Immature natural killer cell (primary cell): ENCODE results near the gene SMARCC1. TPM values are rescaled to one million over a fixed set of nuclear protein-coding genes. Genes with fewer than 3 reads are reported as not detected.
"Not testable (repeated sequence)": the region's sequence is repeated elsewhere in the genome, so short reads cannot be mapped to it uniquely, and the experiment has no call there.

Experiments
- DNase-seq, 3 donors: peaks; one replicate each; pipeline ENCODE4 v3.0.0; 2022; ENCODE audit warnings: mixed read lengths in 1 of 3
- H3K27ac Mint-ChIP-seq, 6 donors: one replicate each; pipeline ENCODE4 v1.8.0; 2020; ENCODE audit warnings: mixed read lengths in 6 of 6, mild to moderate bottlenecking in 5 of 6, inconsistent platforms in 4 of 6, moderate library complexity in 3 of 6
- H3K27me3 Mint-ChIP-seq, 3 donors: one replicate each; pipeline ENCODE4 v1.8.0; 2020 to 2021; ENCODE audit warnings: low read depth in 3 of 3, mild to moderate bottlenecking in 3 of 3, mixed read lengths in 3 of 3, moderate library complexity in 3 of 3, inconsistent platforms in 1 of 3
- H3K36me3 Mint-ChIP-seq, 3 donors: one replicate each; pipeline ENCODE4 v1.8.0; 2020; ENCODE audit warnings: mixed read lengths in 3 of 3, inconsistent platforms in 2 of 3, mild to moderate bottlenecking in 2 of 3
- H3K4me1 Mint-ChIP-seq, 2 donors: one replicate each; pipeline ENCODE4 v1.8.0; 2020; ENCODE audit warnings: inconsistent platforms in 2 of 2, mild to moderate bottlenecking in 2 of 2, mixed read lengths in 2 of 2, moderate library complexity in 1 of 2
- H3K4me3 Mint-ChIP-seq, 5 donors: one replicate each; pipeline ENCODE4 v1.8.0; 2020; ENCODE audit warnings: mild to moderate bottlenecking in 5 of 5, mixed read lengths in 5 of 5, inconsistent platforms in 3 of 5, moderate library complexity in 3 of 5
- H3K9me3 Mint-ChIP-seq, 6 donors: one replicate each; pipeline ENCODE4 v1.8.0; 2020; ENCODE audit warnings: mild to moderate bottlenecking in 6 of 6, mixed read lengths in 6 of 6, inconsistent platforms in 4 of 6, moderate library complexity in 3 of 6
- polyA plus RNA-seq, 3 donors: library from polyadenylated mRNA; unstranded; fragments of 300-500 nt; fragmentation: Illumina TruSeq; gene quantifications; one replicate each; pipeline ENCODE4 v1.2.3, GENCODE V29; 2021

The SMARCC1 gene
- polyA plus RNA-seq: 10 to 100 TPM; 28.4 to 85.4 (median 54.3) TPM

DNA sequence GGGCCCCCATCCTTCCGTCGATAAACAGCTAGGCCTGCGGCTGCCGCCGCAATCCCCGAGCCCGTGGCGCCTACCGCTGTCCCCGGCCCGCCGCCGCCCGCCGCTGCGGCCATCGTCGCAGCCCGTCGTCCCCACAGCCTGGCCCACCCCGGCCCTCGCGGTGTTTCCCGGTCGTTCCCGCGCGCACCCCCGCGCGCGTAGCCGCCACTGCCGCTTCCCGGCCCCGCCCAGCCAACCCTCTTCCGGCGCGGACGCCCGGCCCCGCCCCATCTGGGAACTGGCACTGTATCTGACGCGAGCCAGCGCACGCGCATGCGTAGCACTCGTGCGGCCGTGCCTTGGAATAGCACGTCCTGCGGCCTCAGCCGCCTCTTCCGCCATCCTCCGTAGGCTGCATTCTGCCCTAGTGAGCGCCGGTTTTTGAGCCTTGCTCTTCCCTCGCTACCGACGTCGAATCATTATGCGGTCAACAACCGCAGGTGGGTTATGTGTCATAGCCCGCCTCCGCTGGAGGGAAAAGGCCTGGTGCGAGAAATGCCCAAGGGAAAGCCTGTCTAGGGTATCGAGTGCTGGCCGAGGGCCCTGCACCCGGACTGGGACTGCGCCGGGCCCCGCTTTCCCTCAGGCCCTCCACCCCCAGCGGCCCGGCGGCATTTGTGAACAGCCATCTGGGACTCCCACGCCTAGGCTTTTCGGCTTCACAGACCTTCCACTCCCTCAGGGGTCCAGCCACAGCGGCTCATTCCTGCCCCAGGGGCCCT is at the start of gene SMARCC1:
TSS of gene SMARCC1 (minus strand) at position 209 of the 761 bp plus-strand sequence. CDS start at position 113, 96 bp downstream.
- Mint-ChIP-seq H3K27me3 (peaks cover 7 to 12% (median 9%) of the 10 kb centered on the region in 3 donors), H3K4me3 (peak within 1 kb of the TSS; percentile 90 to 96 (median 94)), H3K4me1 (peaks cover 32 to 34% of the 10 kb centered on the region in 2 donors), H3K9me3 (no peaks in the 10 kb centered on the region), H3K27ac (peak within 1 kb of the TSS; percentile 94 to 100 (median 98)), H3K36me3 (no peaks in the 10 kb centered on the region)
- DNase-seq: peak; percentile 96 to 98 (median 97)

DNA sequence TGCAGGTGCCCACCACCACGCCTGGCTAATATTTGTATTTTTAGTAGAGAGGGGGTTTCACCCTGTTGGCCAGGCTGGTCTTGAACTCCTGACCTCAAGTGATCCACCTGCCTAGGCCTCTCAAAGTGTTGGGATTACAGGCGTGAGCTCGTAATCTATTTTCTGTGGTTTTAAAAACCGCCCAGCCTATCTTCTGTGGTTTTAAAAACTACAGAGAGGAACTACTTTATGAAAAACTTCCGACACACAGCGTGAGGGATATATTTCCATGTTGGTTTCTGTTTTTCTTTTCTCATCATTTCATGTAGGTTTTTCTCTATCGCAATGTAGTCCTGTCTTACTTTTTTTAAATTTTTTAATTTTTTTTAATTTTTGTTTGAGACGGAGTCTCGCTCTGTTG is 47.8 kb upstream of the SMARCC1 start:
- not testable (repeated sequence) for H3K4me3 Mint-ChIP-seq, H3K27ac Mint-ChIP-seq, DNase-seq, H3K27me3 Mint-ChIP-seq, H3K9me3 Mint-ChIP-seq
- peaks cover 21 to 34% of the 10 kb centered on the region in 2 donors for H3K4me1 Mint-ChIP-seq
- peaks cover 18 to 29% (median 22%) of the 10 kb centered on the region in 3 donors for H3K36me3 Mint-ChIP-seq

DNA sequence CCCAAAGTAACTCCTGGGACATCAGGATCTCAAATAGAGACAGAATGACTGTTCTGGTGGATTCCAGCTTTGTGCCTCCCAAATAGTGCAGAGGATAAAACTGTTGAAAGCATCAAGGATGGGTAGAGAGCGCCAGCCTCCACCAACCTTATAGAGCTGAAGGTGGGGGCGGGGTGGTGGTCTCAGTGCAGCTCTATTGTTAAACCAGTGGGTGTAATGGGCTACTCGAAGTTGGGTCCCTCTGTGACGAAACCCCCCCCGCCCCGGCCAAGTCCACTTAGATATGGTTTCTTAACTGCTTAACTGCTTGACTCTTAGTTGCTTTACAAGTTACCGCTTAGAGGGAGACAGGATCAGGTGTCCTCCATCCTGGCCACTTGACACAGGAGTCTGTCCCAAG is 43.9 kb upstream of the SMARCC1 start:
- peak overlapping the region; percentile 59 to 93 (median 74) for H3K27ac Mint-ChIP-seq
- peak overlapping the region; percentile 86 to 90 (median 89) for H3K4me3 Mint-ChIP-seq
- DNase-seq: no peak
- H3K36me3 Mint-ChIP-seq: peaks cover 5 to 13% (median 6%) of the 10 kb centered on the region in 3 donors
- H3K9me3 Mint-ChIP-seq: no peaks in the 10 kb centered on the region
- peaks cover 0 to 2% (median 1%) of the 10 kb centered on the region in 3 donors for H3K27me3 Mint-ChIP-seq
- peaks cover 23 to 36% of the 10 kb centered on the region in 2 donors for H3K4me1 Mint-ChIP-seq

DNA sequence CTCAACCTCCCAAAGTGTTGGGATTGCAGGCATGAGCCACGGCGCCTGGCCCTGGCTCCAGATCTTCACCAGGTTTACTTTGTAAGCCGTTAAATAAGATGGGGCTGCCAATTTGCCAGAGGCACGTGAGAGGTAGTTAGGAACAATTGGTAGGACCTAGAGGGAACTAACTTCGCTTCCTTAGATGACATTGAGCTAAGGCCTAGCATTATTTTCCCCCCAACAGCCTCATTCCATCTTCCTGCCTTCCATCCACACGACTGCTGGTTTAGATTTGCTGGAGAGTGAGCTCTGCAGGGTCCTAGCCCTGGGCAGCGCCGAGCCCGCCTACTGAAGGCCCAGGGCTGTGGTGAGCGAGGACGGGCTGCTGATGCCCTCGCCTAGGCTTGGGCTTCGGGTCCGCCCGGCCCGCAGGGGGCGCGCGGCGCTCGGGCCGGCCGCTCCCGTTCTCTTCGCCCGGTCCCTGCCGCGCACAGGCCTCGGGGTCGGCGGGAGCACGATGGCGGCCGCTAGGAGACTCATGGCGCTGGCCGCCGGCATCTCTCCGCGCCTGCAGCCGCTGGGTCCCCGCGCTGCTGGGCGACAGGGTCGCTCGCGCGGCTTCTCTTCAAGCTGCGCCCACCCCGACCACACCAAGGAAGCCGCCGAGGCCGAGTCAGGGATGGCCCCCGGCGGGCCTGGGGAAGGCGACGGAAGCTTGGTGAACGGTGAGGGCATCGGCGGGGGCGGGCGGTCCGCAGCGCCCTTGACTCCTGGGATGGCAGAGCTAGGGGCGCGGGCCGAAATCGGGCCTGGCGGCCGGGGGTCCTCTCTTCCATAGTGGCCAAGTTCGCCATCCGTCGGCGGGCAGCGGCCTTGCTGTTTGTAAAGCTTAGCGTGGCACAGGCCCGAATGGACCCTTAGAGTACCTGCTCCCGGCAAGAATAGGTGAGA is 43.1 kb upstream of the SMARCC1 start:
- H3K27ac Mint-ChIP-seq: peak overlapping the region; percentile 70 to 93 (median 83)
- H3K4me3 Mint-ChIP-seq: peak overlapping the region; percentile 86 to 90 (median 89)
- peaks cover 6 to 11% (median 6%) of the 10 kb centered on the region in 3 donors for H3K36me3 Mint-ChIP-seq

DNA sequence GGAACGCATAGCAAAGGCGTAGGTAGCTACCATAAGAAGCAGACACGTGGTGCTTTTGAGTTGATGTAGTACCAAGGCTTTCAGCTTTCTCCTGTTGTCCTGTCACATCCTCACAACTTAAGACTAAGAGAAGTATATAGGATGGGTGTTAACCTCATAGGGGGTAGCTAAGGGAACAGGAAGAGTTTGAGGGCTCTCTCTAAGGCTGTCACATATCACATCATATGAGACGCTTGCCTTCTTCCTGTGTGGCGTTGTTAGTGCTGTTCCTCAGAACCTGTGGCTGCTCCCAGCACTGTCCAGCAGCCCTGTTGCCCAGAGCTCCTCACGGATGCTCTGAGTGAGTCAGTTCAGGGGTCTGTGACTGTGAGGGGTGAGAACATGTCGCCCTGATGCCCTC is 35.9 kb upstream of the SMARCC1 start:
- peaks cover 4 to 9% (median 6%) of the 10 kb centered on the region in 3 donors for H3K36me3 Mint-ChIP-seq
- H3K4me1 Mint-ChIP-seq: peaks cover 9 to 17% of the 10 kb centered on the region in 2 donors
- no peaks in the 10 kb centered on the region for H3K9me3 Mint-ChIP-seq
- no peak for DNase-seq
- peak overlapping the region in 3 of 6 donors; percentile 62 to 96 (median 82) for H3K27ac Mint-ChIP-seq
- H3K27me3 Mint-ChIP-seq: peaks cover 0 to 1% (median 1%) of the 10 kb centered on the region in 3 donors
- H3K4me3 Mint-ChIP-seq: peak overlapping the region in 2 of 5 donors; percentile 59 to 63

More for the DNA sequence above, 43.1 kb upstream of the SMARCC1 start:
- H3K9me3 Mint-ChIP-seq: no peaks in the 10 kb centered on the region
- DNase-seq: peak; percentile 78 to 82 (median 79)
- peaks cover 23 to 36% of the 10 kb centered on the region in 2 donors for H3K4me1 Mint-ChIP-seq
- H3K27me3 Mint-ChIP-seq: peaks cover 0 to 2% (median 1%) of the 10 kb centered on the region in 3 donors

DNA sequence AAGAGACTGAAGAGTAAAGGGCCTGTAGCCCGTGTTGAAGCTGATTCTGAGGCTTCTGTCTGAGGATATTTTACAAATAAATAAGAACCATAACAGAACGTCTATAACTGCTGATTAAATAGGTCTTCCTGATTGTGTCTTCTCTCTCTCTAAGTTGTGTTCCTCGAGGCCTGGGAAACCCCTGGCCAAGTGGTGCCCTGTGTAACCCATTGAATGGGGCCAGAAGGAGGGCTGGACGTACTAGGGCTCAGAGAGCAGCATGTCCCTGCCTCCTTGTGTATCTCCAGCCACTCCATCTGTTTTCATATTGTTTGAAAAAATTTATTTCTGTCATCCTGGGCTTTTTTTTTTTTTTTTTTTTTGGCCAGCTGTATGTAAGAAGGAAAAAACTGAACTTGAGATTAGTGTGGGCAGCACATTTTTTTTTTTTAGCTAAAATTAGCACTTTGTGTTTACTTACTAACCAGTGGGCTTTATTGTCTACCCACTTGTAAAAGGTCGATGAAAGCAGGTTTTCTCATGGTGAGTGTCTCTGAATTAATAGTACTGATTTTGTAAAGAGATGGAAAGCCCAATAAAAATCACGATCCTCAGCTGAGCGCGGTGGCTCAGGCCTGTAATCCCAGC is 32.0 kb upstream of the SMARCC1 start:
- peaks cover 11 to 15% (median 15%) of the 10 kb centered on the region in 3 donors for H3K36me3 Mint-ChIP-seq
- H3K27ac Mint-ChIP-seq: peak overlapping the region in 1 of 6 donors; percentile 49
- peaks cover 9 to 17% of the 10 kb centered on the region in 2 donors for H3K4me1 Mint-ChIP-seq
- H3K27me3 Mint-ChIP-seq: no peaks in the 10 kb centered on the region
- H3K4me3 Mint-ChIP-seq: no peak overlapping the region
- DNase-seq: no peak
- H3K9me3 Mint-ChIP-seq: no peaks in the 10 kb centered on the region

DNA sequence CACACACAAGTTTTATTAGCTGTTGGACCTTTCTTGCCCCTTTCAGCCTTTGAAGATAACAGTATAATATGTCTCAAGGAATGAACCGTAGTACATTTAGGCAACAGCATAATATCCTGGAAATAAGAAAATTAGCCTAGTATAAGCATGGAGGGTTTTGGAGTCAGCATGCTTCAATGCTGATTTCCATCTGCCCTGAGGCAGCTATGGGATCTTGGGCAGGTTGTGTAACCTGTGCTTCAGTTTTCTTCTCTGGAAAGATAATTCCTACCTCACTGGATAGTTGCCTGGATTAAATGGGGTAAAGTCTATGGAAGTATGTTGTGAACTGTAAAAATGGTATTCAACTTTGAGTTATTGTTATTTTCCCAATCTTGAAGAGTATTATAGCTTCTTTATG is 22.9 kb upstream of the SMARCC1 start:
- Mint-ChIP-seq H3K27ac (peak overlapping the region in 4 of 6 donors; percentile 32 to 68 (median 40)), H3K27me3 (no peaks in the 10 kb centered on the region), H3K4me1 (peaks cover 19 to 22% of the 10 kb centered on the region in 2 donors), H3K9me3 (no peaks in the 10 kb centered on the region), H3K36me3 (peaks cover 0 to 3% (median 0%) of the 10 kb centered on the region in 3 donors), H3K4me3 (peak overlapping the region; percentile 91 to 93 (median 92))
- DNase-seq: no peak

DNA sequence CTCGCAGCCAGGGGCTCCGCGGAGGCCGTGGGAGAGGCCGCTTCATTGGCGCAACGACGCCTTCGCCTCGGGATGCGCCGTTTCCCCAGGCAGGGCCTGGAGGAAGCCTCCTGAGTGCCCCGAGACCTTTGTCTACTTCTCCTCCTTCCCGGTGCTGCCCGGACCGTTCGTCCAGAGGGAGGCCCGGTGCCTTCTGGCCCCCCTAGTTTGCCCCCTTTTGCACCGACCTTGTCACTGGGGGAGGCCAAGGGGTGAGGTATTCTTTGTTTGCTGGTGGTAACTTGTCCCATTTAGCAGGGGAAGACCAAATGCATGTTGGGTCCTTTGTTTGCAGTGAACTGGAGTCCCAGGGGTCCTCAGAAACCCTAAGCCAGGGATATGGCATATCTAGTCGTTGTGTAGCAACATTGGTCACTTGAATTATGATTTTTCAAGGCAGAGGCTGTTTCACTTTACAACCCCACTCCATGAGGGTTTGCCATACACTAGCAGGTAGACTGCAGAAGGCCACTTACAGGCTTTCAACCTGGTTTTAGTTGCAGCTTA is 21.9 kb upstream of the SMARCC1 start:
- Mint-ChIP-seq H3K27me3 (peaks cover 0 to 3% (median 2%) of the 10 kb centered on the region in 3 donors), H3K4me1 (peaks cover 19 to 22% of the 10 kb centered on the region in 2 donors), H3K4me3 (peak overlapping the region; percentile 91 to 93 (median 92)), H3K27ac (peak overlapping the region; percentile 88 to 96 (median 92)), H3K36me3 (peaks cover 0 to 3% (median 0%) of the 10 kb centered on the region in 3 donors), H3K9me3 (no peaks in the 10 kb centered on the region)
- DNase-seq: no peak

DNA sequence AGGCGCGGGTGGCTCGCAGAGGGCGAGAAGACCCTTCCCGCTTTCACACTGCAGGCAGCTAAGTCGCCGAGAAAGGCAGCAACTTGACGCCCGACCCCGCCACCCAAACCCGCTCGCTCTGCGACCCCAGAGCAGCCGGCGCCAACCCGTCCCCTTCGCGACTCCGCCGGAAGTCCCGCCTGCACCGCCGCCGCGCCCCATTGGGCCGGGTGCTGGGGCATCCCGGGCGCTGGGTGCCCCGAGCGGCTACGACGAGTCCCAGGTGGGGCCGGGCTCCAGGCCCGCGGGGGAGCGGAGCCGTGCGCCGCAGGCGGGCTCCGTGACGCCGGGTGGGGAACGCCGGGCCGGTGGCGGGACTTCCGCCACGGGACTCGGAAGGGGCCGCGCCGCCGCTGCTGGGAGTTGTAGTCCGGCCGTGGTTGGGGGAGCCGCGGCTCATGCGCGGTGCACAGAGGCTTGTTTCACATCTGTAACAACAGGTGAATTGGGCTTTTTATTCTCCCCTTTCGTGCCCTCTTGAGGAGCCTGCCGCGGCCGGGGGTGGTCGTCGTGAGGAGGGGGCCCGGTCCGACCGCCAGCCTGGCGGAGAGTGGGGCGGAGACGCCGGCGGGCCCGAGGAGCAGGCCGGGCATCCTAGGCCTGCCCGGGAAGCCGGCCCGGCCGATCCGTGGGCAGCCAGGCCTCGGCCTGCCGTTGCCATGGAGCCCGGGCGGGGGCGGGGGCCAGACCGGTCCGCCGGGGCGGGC is 21.2 kb upstream of the SMARCC1 start, which contains the start of gene DHX30:
TSS of gene DHX30 (plus strand) at position 405 of the 746 bp plus-strand sequence. CDS start 7,546 bp downstream, outside the sequence.
- peak; percentile 80 to 82 (median 81) for DNase-seq
- Mint-ChIP-seq H3K9me3 (no peaks in the 10 kb centered on the region), H3K27me3 (peaks cover 0 to 5% (median 2%) of the 10 kb centered on the region in 3 donors), H3K4me1 (peaks cover 19 to 22% of the 10 kb centered on the region in 2 donors), H3K4me3 (peak within 1 kb of the TSS; percentile 93 to 95 (median 94)), H3K36me3 (peaks cover 0 to 3% (median 0%) of the 10 kb centered on the region in 3 donors), H3K27ac (peak within 1 kb of the TSS; percentile 91 to 96 (median 93))

DNA sequence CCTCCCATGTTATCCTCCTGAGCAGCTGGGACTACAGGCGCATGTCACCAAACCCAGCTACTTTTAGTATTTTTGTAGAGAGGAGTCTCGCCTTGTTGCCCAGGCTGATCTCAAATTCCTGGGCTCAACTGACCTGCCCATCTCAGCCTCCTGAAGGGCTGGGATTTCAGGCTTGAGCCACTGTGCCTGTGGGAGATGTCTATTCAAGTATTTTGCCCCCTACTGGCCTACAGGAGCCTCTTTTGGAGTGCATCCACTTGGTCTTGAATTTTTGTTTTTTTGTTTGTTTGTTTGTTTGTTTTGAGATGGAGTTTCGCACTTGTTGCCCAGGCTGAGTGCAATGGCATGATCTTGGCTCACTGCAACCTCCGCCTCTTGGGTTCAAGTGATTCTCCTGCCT is 18.0 kb upstream of the SMARCC1 start:
- Mint-ChIP-seq H3K27ac (no peak overlapping the region), H3K9me3 (no peaks in the 10 kb centered on the region), H3K36me3 (no peaks in the 10 kb centered on the region), H3K27me3 (peaks cover 0 to 7% (median 2%) of the 10 kb centered on the region in 3 donors), H3K4me1 (peaks cover 18 to 20% of the 10 kb centered on the region in 2 donors), H3K4me3 (peak overlapping the region in 1 of 5 donors; percentile 44)
- no peak for DNase-seq

DNA sequence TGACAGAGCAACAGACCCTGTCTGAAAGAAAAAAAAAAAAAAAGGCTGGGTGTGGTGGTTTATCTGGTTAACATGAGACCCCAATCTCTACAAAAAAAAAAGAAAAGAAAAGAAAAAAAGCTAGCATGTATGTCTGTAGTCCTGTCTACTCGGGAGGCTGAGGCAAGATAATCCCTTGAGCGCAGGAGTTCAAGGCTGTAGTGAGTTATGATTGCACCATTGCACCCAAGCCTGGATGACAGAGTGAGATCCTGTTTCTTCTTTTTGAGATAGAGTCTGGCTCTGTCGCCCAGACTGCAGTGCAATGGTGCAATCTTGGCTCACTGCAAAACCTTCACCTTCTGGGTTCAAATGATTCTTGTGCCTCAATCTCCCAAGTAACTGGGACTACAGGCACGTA is 12.9 kb upstream of the SMARCC1 start:
- Mint-ChIP-seq H3K4me1 (no peaks in the 10 kb centered on the region), H3K36me3 (no peaks in the 10 kb centered on the region), H3K4me3 (no peak overlapping the region), H3K27ac (no peak overlapping the region), H3K9me3 (no peaks in the 10 kb centered on the region), H3K27me3 (peaks cover 0 to 7% (median 2%) of the 10 kb centered on the region in 3 donors)
- DNase-seq: no peak

DNA sequence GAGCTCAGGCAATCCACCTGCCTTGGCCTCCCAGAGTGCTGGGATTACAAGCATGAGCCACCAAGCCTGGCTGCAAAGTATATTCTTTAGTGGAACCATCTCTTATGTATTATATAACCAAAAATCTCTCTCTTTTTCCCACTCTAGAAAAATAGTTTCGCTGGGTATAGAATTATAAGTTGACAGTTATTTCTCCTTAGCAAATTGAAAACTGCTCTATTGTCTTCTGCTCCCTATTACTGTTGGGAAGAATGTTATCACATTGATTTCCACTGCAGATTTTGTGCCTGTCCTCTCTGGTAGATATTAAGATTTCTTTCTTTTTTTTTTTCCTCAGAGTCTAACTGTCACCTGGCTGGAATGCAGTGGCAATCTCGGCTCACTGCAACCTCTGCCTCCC is 11.0 kb upstream of the SMARCC1 start:
- no peaks in the 10 kb centered on the region for H3K9me3 Mint-ChIP-seq

More for the DNA sequence above, 11.0 kb upstream of the SMARCC1 start:
- Mint-ChIP-seq H3K36me3 (no peaks in the 10 kb centered on the region), H3K4me3 (no peak overlapping the region), H3K4me1 (peaks cover 0 to 4% of the 10 kb centered on the region in 2 donors), H3K27ac (no peak overlapping the region), H3K27me3 (peaks cover 0 to 6% (median 2%) of the 10 kb centered on the region in 3 donors)
- DNase-seq: no peak
